ENCODE results near the gene ZSCAN4. TPM values are rescaled to one million over a fixed set of nuclear protein-coding genes. Genes with fewer than 3 reads are reported as not detected.
A peak's percentile ranks its signal among the peaks of the same experiment; 100 is the strongest.

The ZSCAN4 gene
- total RNA-seq, 1 experiment from 2014 or later: not detected

- peaks cover 26% of the 10 kb centered on the region for H3K36me3 Mint-ChIP-seq (ENCODE audit: insufficient read depth, unreplicated experiment)
- H3K4me1 Mint-ChIP-seq (ENCODE audit: low read depth, unreplicated experiment): peaks cover 21% of the 10 kb centered on the region
- no peak for TF ChIP-seq CTCF (IDR thresholded peaks at IDR 0.05; ENCODE audit: unreplicated experiment)
- no TSS peak for BruUV-seq (replicated peaks)
- no peaks in the 10 kb centered on the region for H3K27me3 Mint-ChIP-seq (ENCODE audit: unreplicated experiment)
- DNase-seq: no peak
- H3K4me3 Mint-ChIP-seq (ENCODE audit: low read depth, unreplicated experiment): peak overlapping the region; percentile 83
- peaks cover 17% of the 10 kb centered on the region for H3K9me3 Mint-ChIP-seq (ENCODE audit: low read depth, unreplicated experiment)
- intact Hi-C loops (cut with micrococcal nuclease; ENCODE audit: unreplicated experiment): loop anchor here (2.0 kb wide), 1 partner anchor 47 kb away; the partner anchor contains the start of gene ZNF551
- peak overlapping the region; percentile 40 for H3K27ac Mint-ChIP-seq (ENCODE audit: unreplicated experiment)
- CTCF ChIA-PET: no interaction called here
These were observed 35.0 kb upstream of the ZSCAN4 start for GRCh38 chr19:57633832-57634131.

GRCh38 chr19:57637379-57637778 lies 31.4 kb upstream of the ZSCAN4 start:
- Mint-ChIP-seq H3K4me1 (ENCODE audit: low read depth, unreplicated experiment) (peaks cover 19% of the 10 kb centered on the region), H3K27ac (ENCODE audit: unreplicated experiment) (no peak overlapping the region), H3K9me3 (ENCODE audit: low read depth, unreplicated experiment) (peaks cover 34% of the 10 kb centered on the region), H3K27me3 (ENCODE audit: unreplicated experiment) (no peaks in the 10 kb centered on the region), H3K36me3 (ENCODE audit: insufficient read depth, unreplicated experiment) (peaks cover 38% of the 10 kb centered on the region), H3K4me3 (ENCODE audit: low read depth, unreplicated experiment) (no peak overlapping the region)
- CTCF ChIA-PET: no interaction called here
- no TSS peak for BruUV-seq (replicated peaks)
- TF ChIP-seq CTCF (IDR thresholded peaks at IDR 0.05; ENCODE audit: unreplicated experiment): no peak
- intact Hi-C loops (cut with micrococcal nuclease; ENCODE audit: unreplicated experiment): no loop called here
- no peak for DNase-seq

- Mint-ChIP-seq H3K9me3 (ENCODE audit: low read depth, unreplicated experiment) (peaks cover 33% of the 10 kb centered on the region), H3K36me3 (ENCODE audit: insufficient read depth, unreplicated experiment) (peaks cover 18% of the 10 kb centered on the region), H3K4me3 (ENCODE audit: low read depth, unreplicated experiment) (no peak overlapping the region), H3K27ac (ENCODE audit: unreplicated experiment) (no peak overlapping the region), H3K4me1 (ENCODE audit: low read depth, unreplicated experiment) (no peaks in the 10 kb centered on the region), H3K27me3 (ENCODE audit: unreplicated experiment) (no peaks in the 10 kb centered on the region)
- no TSS peak for BruUV-seq (replicated peaks)
- no peak for TF ChIP-seq CTCF (IDR thresholded peaks at IDR 0.05; ENCODE audit: unreplicated experiment)
- CTCF ChIA-PET: no interaction called here
- intact Hi-C loops (cut with micrococcal nuclease; ENCODE audit: unreplicated experiment): no loop called here
- no peak for DNase-seq
These were observed 27.0 kb upstream of the ZSCAN4 start for GRCh38 chr19:57641715-57642234.

GRCh38 chr19:57642396-57643046 lies 26.2 kb upstream of the ZSCAN4 start:
- Mint-ChIP-seq H3K4me1 (ENCODE audit: low read depth, unreplicated experiment) (no peaks in the 10 kb centered on the region), H3K4me3 (ENCODE audit: low read depth, unreplicated experiment) (no peak overlapping the region), H3K27me3 (ENCODE audit: unreplicated experiment) (no peaks in the 10 kb centered on the region), H3K36me3 (ENCODE audit: insufficient read depth, unreplicated experiment) (peaks cover 14% of the 10 kb centered on the region), H3K27ac (ENCODE audit: unreplicated experiment) (no peak overlapping the region), H3K9me3 (ENCODE audit: low read depth, unreplicated experiment) (peaks cover 30% of the 10 kb centered on the region)
- CTCF ChIA-PET: no interaction called here
- no peak for TF ChIP-seq CTCF (IDR thresholded peaks at IDR 0.05; ENCODE audit: unreplicated experiment)
- no TSS peak for BruUV-seq (replicated peaks)
- DNase-seq: no peak
- intact Hi-C loops (cut with micrococcal nuclease; ENCODE audit: unreplicated experiment): no loop called here

All from Calu3 (cell line).